Gastrocnemius medialis (tissue), 4 donors: ENCODE results near the gene EPB42. TPM values are rescaled to one million over a fixed set of nuclear protein-coding genes. Genes with fewer than 3 reads are reported as not detected.
A peak's percentile ranks its signal among the peaks of the same experiment; 100 is the strongest.

ENCODE experiments used
- ATAC-seq, 2 donors: fragments of 150-250 bp; one replicate each; pipeline ENCODE4 v1.9.1; 2016
- DNase-seq, 2 donors: peaks; one replicate each; pipeline ENCODE4 v3.0.0-alpha.2; 2019
- H3K27ac ChIP-seq, 4 donors: fragments of 200-600 bp; sonication (generic); 1 replicate in 1 of 4; 2 replicates in 3 of 4; pipeline ENCODE4 v1.5.1; 2016 to 2018; ENCODE audit warnings: mild to moderate bottlenecking in 2 of 4, moderate library complexity in 1 of 4
- H3K27me3 ChIP-seq, 3 donors: fragments of 200-600 bp; sonication (generic) in 2 of 3; 1 replicate in 1 of 3; 2 replicates in 2 of 3; pipeline versions ENCODE4 v1.5.1 to v1.6.0; 2016 to 2019; ENCODE audit warnings: mild to moderate bottlenecking in 1 of 3, moderate library complexity in 1 of 3
- H3K36me3 ChIP-seq, 2 donors: fragments of 200-600 bp; sonication (generic) in 1 of 2; one replicate each; pipeline ENCODE4 v1.5.1; 2017 to 2018
- H3K4me1 ChIP-seq, 2 donors: fragments of 200-600 bp; sonication (generic) in 1 of 2; one replicate each; pipeline ENCODE4 v1.5.1; 2016 to 2017; ENCODE audit warnings: mild to moderate bottlenecking in 2 of 2
- H3K4me3 ChIP-seq, 4 donors: fragments of 200-600 bp; sonication (generic) in 3 of 4; 1 replicate in 1 of 4; 2 replicates in 3 of 4; pipeline ENCODE4 v1.5.1; 2016 to 2019; ENCODE audit warnings: mild to moderate bottlenecking in 2 of 4
- H3K9me3 ChIP-seq, 3 donors: fragments of 200-600 bp; sonication (generic) in 2 of 3; 1 replicate in 1 of 3; 2 replicates in 2 of 3; pipeline ENCODE4 v1.5.1; 2016 to 2019
- POLR2A ChIP-seq, 2 donors: fragments of 450-650 bp; IDR thresholded peaks; one replicate each; pipeline ENCODE4 v1.6.1; 2017; ENCODE audit warnings: antibody characterized with exemption in 2 of 2, mild to moderate bottlenecking in 2 of 2, moderate library complexity in 2 of 2
- in situ Hi-C, 4 donors: fragments of 200-750 bp; cut with MboI; loops; one replicate each; pipeline versions ENCODE4 v1.15.0 to v1.8.0; 2017; ENCODE audit warnings: low sequenced_read_pairs in 4 of 4
- intact Hi-C: fragments of 100-400 bp; cut with DNase I; formaldehyde crosslinking; loops from one replicate; pipeline ENCODE4 v1.15.1; 2023; ENCODE audit warnings: low total_unique reads
- total RNA-seq, 4 donors: library from RNA; depleted of rRNA; stranded (reverse); fragments of >200 nt; gene quantifications; one replicate each; pipeline versions ENCODE4 v1.1.0 to v1.2.3, GENCODE V29; 2016
- TF ChIP-seq, protein P1 (sequence below), 5 experiments: fragments of 450-650 bp in 3 of 5; fragments of 200-600 bp in 2 of 5; sonication (generic) in 2 of 5; IDR thresholded peaks in 4 of 5; conservative IDR thresholded peaks in 1 of 5; 1 replicate in 4 of 5; 2 replicates in 1 of 5; pipeline ENCODE4 v1.5.1; 2016 to 2019; ENCODE audit warnings: antibody characterized with exemption in 5 of 5, mild to moderate bottlenecking in 3 of 5, moderate library complexity in 3 of 5

Gene EPB42
- total RNA-seq, 4 donors from 2014 or later = not detected

DNA sequence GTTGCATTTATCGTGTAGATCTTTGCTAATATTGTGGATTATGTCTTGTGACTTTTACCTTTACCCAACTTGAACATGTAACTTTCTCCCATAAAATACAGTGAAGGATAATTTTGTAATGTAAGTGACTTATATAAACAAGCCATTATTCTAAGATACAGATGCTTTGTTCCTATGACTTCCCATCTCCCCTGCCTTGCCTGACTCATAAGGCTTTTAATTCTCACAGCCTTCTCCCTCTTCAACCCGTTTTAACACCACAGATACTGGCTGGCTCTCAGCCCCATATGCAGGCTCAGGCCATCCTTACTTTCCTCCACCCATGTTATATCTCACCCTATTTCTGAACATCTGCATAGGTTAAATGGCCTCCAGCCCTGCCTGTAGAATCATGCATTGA, 31.5 kb downstream of the EPB42 start:
- in situ Hi-C loops (no loop called here), intact Hi-C loops (loop anchor here (10.0 kb wide), 1 partner anchor 264 kb away; the partner anchor contains the start of gene TTBK2)
- Histone ChIP-seq H3K9me3 (no peaks in the 10 kb centered on the region), H3K27me3 (no peaks in the 10 kb centered on the region), H3K36me3 (peaks cover 0 to 47% of the 10 kb centered on the region in 2 donors), H3K4me1 (peaks cover 34 to 48% of the 10 kb centered on the region in 2 donors), H3K4me3 (no peak overlapping the region), H3K27ac (peak overlapping the region in 2 of 4 donors; percentile 11 to 36)
- no peak for TF ChIP-seq POLR2A (IDR thresholded peaks at IDR 0.05)
- TF ChIP-seq, protein P1, sequence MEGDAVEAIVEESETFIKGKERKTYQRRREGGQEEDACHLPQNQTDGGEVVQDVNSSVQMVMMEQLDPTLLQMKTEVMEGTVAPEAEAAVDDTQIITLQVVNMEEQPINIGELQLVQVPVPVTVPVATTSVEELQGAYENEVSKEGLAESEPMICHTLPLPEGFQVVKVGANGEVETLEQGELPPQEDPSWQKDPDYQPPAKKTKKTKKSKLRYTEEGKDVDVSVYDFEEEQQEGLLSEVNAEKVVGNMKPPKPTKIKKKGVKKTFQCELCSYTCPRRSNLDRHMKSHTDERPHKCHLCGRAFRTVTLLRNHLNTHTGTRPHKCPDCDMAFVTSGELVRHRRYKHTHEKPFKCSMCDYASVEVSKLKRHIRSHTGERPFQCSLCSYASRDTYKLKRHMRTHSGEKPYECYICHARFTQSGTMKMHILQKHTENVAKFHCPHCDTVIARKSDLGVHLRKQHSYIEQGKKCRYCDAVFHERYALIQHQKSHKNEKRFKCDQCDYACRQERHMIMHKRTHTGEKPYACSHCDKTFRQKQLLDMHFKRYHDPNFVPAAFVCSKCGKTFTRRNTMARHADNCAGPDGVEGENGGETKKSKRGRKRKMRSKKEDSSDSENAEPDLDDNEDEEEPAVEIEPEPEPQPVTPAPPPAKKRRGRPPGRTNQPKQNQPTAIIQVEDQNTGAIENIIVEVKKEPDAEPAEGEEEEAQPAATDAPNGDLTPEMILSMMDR (IDR thresholded peaks at IDR 0.05 in 4 of 5, conservative IDR thresholded peaks at IDR 0.05 in 1 of 5) = no peak
- no peak for DNase-seq
- ATAC-seq = no peak

DNA sequence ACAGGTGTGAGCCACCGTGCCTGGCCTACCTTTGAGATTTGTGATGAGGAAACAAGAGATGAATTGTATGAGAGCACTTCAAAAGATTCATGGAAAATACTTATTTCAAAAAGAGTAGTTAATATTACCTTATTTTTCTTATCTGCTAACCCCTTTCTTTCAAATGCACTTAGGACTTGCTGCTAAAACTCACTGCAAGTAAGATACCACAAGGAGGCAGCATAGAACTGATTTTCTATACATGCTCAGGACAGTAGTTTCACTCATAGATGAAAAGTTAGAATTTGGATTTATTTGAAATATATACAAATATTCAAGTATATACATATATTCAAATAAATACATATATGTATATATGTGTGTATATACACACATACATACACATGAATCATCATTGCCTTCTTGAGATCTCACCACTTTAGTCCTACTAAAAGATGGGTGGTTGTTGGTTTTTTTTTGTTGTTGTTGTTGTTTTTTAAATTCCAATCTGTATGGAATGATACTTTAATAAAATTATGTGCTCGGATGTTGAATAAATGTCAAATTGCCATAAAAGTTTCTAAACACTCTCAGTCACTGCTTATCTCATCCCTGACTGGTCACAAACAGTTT, 33.2 kb downstream of the EPB42 start:
- ATAC-seq = no peak
- in situ Hi-C loops (no loop called here), intact Hi-C loops (loop anchor here (1.0 to 10.0 kb wide), 2 partner anchors 17 to 263 kb away; partner anchors contain the start of gene TTBK2)
- Histone ChIP-seq H3K4me3 (no peak overlapping the region), H3K27ac (no peak overlapping the region), H3K9me3 (no peaks in the 10 kb centered on the region), H3K27me3 (no peaks in the 10 kb centered on the region), H3K36me3 (peaks cover 0 to 35% of the 10 kb centered on the region in 2 donors), H3K4me1 (peaks cover 29 to 44% of the 10 kb centered on the region in 2 donors)
- no peak for TF ChIP-seq POLR2A (IDR thresholded peaks at IDR 0.05)
- TF ChIP-seq, protein P1 (IDR thresholded peaks at IDR 0.05 in 4 of 5, conservative IDR thresholded peaks at IDR 0.05 in 1 of 5) = peak in 4 of 5 experiments; percentile 47 to 65 (median 50)
- DNase-seq = no peak

DNA sequence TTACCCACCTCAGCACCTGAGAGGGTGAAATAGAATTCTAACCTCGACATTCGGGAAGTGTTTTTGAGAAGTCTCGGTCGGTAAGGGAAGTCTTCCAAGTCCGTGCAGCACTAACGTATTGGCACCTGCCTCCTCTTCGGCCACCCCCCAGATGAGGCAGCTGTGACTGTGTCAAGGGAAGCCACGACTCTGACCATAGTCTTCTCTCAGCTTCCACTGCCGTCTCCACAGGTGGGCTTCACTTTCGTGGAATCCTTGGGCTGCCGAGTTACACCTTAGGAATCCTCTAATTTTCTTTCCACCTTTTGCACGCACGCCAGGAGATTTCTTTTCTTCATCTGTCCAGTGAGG, 34.8 kb downstream of the EPB42 start:
- in situ Hi-C loops = no loop called here
- H3K36me3 ChIP-seq = peaks cover 0 to 19% of the 10 kb centered on the region in 2 donors

DNA sequence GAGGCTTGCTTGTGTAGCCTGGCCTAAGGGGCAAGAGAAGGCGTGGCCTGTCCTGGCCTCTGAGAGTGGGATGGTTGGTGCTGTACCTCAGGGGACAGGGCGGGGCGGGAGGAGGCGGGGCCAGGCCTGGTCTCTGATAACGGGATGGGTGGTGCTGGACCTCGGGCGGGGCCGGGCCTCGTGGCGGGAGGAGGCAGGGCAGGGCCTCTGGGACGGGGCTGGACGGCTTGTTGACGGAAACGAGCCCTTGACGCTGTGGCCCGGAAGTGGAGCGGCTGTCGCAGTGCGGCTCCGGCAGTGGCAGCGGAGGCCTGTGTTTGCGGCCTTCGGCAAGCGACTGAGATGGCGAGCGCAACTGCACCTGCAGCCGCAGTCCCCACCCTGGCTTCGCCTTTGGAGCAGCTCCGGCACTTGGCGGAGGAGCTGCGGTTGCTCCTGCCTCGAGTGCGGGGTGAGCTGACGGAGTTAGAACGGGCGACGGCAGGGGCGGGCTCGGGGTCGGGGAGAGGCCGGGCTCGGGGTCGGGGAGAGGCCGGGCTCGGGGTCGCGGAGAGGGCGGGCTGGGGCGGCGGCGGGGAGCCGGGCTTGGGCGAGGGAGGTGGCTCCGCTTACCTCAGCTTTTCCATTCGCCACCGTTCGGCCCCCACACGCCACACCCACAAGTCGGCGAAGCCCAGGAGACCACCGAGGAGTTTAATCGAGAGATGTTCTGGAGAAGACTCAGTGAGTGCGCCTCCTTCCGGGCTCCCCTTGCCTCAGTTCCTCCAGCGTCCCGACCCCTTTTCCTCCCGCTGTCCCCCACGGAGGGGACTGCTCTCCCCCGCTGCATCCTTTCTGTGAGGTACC, 35.4 kb downstream of the EPB42 start, which contains the start of gene CCNDBP1:
TSS of gene CCNDBP1 (plus strand) at position 247 of the 846 bp plus-strand sequence. CDS start at position 343, 96 bp downstream.
- intact Hi-C loops (loop anchor here (2.0 to 10.0 kb wide), 2 partner anchors 79 to 261 kb away; partner anchors contain the start of genes TTBK2 and UBR1), in situ Hi-C loops (no loop called here)
- Histone ChIP-seq H3K9me3 (no peaks in the 10 kb centered on the region), H3K27ac (peak within 1 kb of the TSS; percentile 87 to 95 (median 95)), H3K27me3 (no peaks in the 10 kb centered on the region), H3K4me3 (peak within 1 kb of the TSS; percentile 70 to 89 (median 80)), H3K36me3 (peaks cover 0 to 13% of the 10 kb centered on the region in 2 donors), H3K4me1 (peaks cover 46 to 55% of the 10 kb centered on the region in 2 donors)
- DNase-seq (peak; percentile 94 to 97), ATAC-seq (peak; percentile 89 to 92)
- TF ChIP-seq, protein P1 (IDR thresholded peaks at IDR 0.05 in 4 of 5, conservative IDR thresholded peaks at IDR 0.05 in 1 of 5) = peak in 2 of 5 experiments; percentile 38 to 42
- peak; percentile 80 to 88 for TF ChIP-seq POLR2A (IDR thresholded peaks at IDR 0.05)

More for the DNA sequence above, 34.8 kb downstream of the EPB42 start:
- no peaks in the 10 kb centered on the region for H3K27me3 ChIP-seq
- intact Hi-C loops = loop anchor here (10.0 kb wide), 1 partner anchor 261 kb away; the partner anchor contains the start of gene TTBK2
- DNase-seq (no peak), ATAC-seq (peak; percentile 20 to 26)
- TF ChIP-seq, protein P1 (IDR thresholded peaks at IDR 0.05 in 4 of 5, conservative IDR thresholded peaks at IDR 0.05 in 1 of 5) = no peak
- no peak for TF ChIP-seq POLR2A (IDR thresholded peaks at IDR 0.05)
- peak overlapping the region; percentile 87 to 95 (median 95) for H3K27ac ChIP-seq
- H3K4me3 ChIP-seq = peak overlapping the region; percentile 70 to 89 (median 80)
- H3K9me3 ChIP-seq = no peaks in the 10 kb centered on the region
- H3K4me1 ChIP-seq = peaks cover 44 to 56% of the 10 kb centered on the region in 2 donors
